Neural progenitor cell (in vitro differentiated cells): ENCODE data around the gene TPM1.

Experiments used
- EZH2 ChIP-seq: fragments of 200-600 bp; sonication (generic); IDR thresholded peaks from 2 replicates; pipeline ENCODE4 v1.6.1; 2017; ENCODE audit warnings: antibody characterized with exemption, mild to moderate bottlenecking, moderate library complexity
- EZH2phosphoT487 ChIP-seq: fragments of 200-600 bp; sonication (generic); IDR thresholded peaks from 2 replicates; pipeline ENCODE4 v1.6.1; 2017; ENCODE audit warnings: antibody characterized with exemption
- TF ChIP-seq, protein P1 (sequence below): fragments of 200-600 bp; sonication (generic); IDR thresholded peaks from 2 replicates; pipeline ENCODE4 v1.5.1; 2017; ENCODE audit warnings: antibody characterized with exemption, mild to moderate bottlenecking

DNA sequence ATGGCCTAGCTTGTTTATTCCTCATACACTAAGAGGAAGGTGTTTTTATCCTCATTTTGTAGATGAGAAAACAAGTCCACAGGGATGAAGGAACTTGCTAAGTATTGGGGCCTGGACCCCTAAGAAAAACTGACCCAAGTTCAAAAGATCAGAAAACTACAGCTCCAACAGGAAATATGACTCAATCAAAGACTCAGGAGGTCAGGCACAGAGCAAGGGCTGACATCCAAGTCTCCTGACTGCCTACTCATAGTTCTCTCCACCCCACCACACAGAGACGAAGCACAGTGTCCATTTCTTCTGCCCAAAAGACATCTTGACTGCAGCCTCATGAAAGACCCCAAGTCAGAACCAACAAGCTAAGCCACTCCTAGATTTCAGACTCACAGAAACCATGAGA is 26.9 kb upstream of the TPM1 start:
- TF ChIP-seq, protein P1, sequence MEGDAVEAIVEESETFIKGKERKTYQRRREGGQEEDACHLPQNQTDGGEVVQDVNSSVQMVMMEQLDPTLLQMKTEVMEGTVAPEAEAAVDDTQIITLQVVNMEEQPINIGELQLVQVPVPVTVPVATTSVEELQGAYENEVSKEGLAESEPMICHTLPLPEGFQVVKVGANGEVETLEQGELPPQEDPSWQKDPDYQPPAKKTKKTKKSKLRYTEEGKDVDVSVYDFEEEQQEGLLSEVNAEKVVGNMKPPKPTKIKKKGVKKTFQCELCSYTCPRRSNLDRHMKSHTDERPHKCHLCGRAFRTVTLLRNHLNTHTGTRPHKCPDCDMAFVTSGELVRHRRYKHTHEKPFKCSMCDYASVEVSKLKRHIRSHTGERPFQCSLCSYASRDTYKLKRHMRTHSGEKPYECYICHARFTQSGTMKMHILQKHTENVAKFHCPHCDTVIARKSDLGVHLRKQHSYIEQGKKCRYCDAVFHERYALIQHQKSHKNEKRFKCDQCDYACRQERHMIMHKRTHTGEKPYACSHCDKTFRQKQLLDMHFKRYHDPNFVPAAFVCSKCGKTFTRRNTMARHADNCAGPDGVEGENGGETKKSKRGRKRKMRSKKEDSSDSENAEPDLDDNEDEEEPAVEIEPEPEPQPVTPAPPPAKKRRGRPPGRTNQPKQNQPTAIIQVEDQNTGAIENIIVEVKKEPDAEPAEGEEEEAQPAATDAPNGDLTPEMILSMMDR: no peak
- no peak for TF ChIP-seq EZH2
- TF ChIP-seq EZH2phosphoT487: no peak
